GM21447 (cell line): ENCODE measurements around the gene SIVA1.

Experiments
- ATAC-seq: cut with Tn5 transposase; IDR thresholded peaks from one replicate; pipeline ENCODE4 v1.9.1; 2021; ENCODE audit not compliant: unreplicated experiment

The SIVA1 gene

GRCh38 chr14:104806625-104807465, 53.9 kb downstream of the SIVA1 start:
- no peak for ATAC-seq

DNA sequence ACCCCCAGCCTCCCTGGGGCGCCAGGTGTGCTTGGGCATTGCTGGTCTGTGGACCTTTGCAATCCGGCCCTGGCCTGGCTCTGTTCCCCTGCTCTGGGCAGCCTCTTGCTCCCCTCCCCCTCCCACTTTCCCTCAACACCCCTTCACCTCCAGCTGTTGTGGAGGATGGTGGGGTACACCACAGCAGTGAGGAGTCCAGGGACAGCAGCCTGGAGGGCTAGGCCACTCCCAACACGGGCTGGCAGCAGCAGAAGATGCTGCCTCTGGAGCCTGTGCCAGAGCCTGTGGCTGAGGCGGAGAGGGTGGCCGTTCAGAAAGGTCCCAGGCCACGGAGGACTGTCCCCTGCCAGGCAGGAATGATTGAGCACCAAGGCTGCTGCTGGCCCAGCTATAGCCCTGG, 55.5 kb downstream of the SIVA1 start:
- ATAC-seq, result no peak
